Stimulated activated CD8-positive, alpha-beta memory T cell treated with anti-CD3 and anti-CD28 coated beads, Interleukin-4, amount 100 ng/mL, for 48 hours (primary cell): ENCODE measurements around the gene RHBDL1.

Experiments used
- DNase-seq: peaks from one replicate; pipeline ENCODE4 v3.0.0-alpha.2; 2020

Gene RHBDL1

DNA sequence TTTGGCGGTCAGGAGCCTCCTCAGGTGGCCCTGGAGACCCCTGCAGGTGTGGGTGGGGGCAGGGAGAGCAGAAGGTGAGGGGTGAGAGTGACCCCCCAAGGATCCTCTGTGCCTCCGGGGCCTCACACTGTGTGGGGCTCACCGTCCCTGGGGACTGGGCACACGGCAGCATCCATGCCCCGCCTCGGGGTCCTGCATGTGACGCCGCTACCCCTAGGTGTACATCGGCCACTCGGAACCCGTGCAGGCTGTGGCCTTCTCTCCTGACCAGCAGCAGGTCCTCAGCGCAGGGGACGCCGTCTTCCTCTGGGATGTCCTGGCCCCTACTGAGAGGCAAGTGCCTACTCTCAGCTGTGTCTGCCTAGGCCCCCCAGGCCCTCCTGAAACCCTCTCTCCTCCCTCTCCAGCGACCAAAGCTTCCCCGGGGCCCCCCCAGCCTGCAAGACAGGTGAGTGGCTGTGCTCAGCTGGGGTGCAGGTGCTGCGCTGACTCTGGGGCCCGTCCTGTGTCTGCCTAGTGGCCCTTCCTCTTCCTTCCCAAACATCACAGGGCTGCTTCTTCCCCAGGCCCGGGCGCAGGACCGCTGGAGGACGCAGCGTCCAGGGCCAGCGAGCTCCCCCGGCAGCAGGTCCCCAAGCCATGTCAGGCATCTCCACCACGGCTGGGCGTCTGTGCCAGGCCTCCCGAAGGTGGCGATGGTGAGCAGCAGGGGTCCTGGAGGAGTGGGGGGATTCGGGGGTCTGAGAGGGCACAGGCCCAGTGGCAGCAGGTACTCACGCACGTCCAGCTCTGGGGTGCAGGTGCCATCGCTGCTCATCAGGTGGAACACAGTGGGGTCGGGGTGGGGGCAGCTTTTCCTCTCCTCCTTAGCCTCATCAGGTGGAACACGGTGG lies 16.5 kb upstream of the RHBDL1 start:
- DNase-seq: no peak

- DNase-seq: no peak
Measured at GRCh38 chr16:659618-660017, 15.9 kb upstream of the RHBDL1 start.

DNA sequence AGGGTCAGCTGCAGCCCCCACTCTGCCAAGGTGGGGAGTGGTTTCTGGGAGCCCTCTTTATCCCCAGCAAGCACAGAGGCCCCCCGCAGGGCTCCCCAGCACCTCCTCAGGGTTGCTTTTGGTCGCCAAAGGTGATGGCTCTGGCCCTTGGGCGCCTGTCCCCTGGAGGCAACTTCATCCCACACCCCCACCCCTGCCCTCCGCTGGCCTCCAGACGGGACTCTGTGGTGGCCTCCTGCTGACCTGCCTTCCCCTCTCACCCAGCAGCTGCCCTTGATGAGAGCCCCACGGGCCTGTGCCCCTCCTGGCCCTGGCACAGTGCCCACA lies 15.4 kb upstream of the RHBDL1 start:
- no peak for DNase-seq

DNA sequence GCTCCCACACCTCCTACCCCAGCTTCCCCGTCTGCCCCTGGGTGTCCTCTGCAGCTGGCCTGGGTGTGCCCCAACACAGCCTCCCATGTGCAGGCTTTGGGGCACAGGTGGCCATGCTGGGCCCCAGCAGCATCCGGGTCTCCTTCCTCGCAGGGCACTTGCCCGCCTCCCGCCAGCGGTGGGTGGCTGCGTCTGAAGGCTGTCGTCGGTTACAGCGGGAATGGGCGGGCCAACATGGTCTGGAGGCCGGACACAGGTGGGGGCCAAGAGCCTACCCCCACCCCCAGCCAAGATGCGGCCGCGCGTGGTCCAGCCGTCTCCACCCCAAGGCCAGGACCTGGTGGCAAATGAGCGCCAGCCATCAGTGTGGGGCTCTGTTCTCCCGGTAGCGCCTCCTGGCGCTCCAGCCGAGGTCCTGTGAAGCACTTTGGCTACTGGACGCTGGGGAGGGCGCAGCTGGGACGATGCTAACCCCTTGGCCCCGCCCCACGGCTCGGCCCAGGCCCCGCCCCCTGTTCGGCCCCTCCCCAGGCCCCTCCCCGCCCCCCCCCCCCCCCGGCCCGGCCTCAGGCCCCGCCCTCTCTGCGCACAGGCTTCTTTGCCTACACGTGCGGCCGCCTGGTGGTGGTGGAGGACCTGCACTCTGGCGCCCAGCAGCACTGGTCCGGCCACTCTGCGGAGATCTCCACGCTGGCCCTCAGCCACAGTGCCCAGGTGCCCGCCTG lies 14.8 kb upstream of the RHBDL1 start:
- DNase-seq: peak; percentile 80

DNA sequence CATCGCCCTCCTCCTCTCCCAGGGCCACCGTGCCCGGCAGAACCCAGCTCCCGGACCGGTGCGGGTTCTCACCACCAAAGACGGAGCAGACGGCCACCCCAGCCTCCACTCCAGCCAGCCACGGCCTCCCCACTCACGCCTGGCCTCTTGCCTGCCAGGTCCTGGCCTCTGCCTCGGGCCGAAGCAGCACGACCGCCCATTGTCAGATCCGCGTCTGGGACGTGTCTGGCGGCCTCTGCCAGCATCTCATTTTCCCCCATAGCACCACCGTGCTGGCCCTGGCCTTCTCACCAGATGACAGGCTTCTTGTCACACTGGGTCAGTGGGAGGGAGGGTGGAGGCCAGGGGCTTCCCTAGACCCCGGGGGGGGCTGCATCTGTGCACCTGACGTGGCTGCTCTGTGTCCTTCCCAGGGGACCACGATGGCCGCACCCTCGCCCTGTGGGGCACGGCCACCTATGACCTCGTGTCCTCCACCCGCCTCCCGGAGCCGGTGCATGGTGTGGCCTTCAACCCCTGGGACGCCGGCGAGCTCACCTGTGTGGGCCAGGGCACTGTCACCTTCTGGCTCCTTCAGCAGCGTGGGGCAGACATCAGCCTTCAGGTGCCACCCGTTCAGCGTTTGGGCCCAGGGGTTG lies 14.2 kb upstream of the RHBDL1 start:
- DNase-seq: no peak

DNA sequence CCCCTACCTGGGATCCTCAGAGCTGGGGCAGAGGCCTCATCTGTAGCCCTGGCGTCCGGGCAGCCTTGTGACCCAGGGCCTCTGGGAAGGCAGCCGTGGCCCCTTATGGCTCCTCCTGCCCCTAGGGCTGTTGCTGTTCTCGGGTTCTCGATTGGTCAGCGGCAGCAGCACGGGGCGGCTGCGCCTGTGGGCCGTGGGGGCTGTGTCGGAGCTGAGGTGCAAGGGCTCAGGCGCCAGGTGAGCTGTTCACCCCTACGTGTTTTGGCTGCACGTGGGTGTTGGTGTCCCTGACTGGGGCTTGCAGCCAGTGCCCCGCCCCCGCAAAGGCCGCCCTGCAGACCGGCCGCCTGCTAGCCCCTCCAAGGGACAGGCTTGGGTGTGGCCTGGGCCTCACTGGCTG lies 13.4 kb upstream of the RHBDL1 start:
- DNase-seq: no peak

GRCh38 chr16:662597-662996 lies 12.9 kb upstream of the RHBDL1 start:
- no peak for DNase-seq

GRCh38 chr16:666572-666971 lies 8.9 kb upstream of the RHBDL1 start:
- DNase-seq: no peak

GRCh38 chr16:667113-667779 lies 8.2 kb upstream of the RHBDL1 start:
- DNase-seq: no peak

DNA sequence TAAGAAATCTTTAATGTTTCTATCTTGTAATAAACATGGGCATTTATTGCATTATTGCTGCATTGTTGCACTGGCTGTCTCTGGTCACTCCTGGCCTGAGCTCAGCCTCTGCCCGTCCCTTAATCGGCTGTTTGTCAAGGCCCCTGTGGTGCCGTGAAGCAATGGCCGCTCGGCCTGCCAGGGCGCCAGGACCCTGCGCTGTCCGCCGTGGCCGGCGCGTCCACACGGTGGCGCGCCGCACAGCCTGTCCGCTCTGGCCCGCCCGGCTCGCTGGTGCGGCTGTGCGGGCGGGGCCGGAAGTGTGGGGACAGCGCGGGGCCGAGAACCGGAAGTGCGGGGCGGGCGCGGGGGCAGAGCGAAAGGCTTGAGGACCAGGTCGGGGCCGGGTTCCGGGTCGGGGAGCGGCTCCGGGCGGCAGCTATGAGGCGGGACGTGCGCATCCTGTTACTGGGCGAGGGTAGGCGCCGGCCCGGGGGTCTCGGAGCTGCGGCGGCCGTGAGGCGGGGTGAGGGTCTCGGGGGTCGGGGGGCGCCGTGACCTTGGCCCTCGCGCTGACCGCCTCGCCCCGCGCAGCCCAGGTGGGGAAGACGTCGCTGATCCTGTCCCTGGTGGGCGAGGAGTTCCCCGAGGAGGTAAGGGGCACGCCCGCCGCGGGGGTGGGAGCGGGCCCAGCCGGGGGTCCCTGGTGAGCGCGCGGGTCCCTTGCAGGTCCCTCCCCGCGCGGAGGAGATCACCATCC lies 7.5 kb upstream of the RHBDL1 start, which contains the start of gene RHOT2:
TSS of gene RHOT2 (plus strand) at position 353 of the 739 bp plus-strand sequence. CDS start at position 421, 68 bp downstream.
- DNase-seq: peak; percentile 95

- no peak for DNase-seq
Measured at GRCh38 chr16:668519-669171, 6.8 kb upstream of the RHBDL1 start.

DNA sequence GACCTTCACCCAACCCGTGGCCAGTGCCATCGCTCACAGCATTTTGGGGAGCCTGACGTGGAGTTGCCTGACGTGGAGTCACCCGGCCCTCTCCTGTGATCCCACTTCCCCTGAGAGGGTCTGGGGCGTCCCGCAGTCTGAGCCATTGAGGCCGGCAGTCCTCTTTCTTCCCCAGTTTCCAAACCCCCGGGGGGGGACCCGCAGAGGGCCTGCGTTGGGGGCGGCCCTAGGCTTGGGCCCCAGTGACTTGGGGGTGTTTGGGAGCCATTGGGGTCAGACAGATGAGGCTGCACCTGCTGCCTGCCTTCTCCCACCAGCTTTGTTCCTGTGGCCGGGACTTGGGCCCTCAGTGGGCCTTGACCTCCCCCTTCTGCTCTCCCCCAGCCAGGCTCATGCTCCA lies 5.8 kb upstream of the RHBDL1 start:
- DNase-seq: no peak

DNA sequence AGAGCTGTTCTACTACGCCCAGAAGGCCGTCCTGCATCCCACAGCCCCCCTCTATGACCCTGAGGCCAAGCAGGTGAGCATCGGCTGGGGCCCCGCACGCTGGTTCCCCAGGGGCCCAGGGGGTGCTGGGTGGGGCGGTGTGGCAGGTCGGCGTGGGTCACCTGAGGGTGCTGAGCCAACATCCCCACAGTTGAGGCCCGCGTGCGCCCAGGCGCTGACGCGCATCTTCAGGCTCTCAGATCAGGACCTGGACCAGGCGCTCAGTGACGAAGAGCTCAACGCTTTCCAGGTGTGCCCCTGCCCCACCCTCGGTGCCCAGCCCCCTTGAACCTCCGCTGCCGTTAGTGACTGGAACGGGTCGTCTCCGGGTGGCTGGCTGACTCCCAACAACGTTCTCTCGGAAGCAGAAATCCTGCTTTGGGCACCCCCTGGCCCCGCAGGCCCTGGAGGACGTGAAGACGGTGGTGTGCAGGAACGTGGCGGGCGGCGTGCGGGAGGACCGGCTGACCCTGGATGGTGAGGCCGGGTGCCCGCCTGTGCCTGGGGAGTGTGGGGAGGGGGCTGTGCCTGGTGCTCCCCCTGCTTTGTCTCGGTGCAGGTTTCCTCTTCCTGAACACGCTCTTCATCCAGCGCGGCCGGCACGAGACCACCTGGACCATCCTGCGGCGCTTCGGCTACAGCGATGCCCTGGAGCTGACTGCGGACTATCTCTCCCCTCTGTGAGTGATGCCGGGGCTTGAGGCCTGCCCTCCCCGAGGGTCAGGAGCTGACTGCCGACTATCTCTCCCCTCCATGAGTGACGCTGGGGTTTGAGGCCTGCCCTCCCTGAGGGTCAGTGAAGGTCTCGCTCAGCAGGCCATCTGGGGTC lies 4.8 kb upstream of the RHBDL1 start:
- no peak for DNase-seq

DNA sequence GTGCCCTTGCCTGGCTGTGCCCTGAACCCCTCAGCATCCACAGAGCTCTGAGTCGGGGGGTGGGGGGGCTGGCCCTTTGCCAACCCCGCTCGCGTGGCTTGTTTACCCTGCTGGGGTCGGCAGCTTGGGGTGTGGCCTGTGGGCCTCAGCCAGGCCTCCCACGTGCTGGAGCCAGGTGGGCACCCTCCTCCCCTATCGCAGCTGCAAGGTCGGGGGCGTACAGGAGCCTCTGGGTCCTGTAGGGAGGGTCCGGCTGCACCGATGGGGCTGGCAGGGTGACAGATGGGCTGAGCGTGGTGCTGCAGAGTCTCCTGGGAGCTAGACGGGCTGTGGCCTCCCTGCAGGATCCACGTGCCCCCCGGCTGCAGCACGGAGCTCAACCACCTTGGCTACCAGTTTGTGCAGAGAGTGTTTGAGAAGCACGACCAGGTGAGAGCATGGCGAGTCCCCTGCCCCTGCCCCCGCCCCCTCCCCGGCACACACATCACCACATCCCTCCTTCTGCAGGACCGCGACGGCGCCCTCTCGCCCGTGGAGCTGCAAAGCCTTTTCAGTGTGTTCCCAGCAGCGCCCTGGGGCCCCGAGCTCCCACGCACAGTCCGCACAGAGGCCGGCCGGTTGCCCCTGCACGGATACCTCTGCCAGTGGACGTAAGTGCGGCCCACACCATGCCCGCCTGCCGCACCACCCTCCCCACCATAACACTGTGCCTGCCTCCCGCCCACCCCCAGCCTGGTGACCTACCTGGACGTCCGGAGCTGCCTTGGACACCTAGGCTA lies 3.9 kb upstream of the RHBDL1 start:
- no peak for DNase-seq

DNA sequence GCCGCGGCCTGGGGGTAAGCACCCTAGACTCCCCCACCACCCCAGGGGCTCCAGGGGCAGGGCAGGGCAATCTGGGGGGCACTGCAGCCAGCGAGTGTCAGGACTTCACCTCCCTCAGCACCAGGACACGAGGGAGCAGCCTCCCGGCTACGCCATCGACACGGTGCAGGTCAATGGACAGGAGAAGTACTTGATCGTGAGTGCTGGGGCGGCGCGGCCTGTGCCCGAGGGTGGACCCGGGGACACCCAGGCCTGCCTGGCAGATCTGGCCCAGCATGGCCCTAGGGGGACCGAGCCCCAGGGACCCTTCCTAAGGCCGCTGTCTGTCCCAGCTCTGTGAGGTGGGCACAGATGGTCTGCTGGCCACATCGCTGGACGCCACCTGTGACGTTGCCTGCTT lies 3.1 kb upstream of the RHBDL1 start:
- DNase-seq: no peak

DNA sequence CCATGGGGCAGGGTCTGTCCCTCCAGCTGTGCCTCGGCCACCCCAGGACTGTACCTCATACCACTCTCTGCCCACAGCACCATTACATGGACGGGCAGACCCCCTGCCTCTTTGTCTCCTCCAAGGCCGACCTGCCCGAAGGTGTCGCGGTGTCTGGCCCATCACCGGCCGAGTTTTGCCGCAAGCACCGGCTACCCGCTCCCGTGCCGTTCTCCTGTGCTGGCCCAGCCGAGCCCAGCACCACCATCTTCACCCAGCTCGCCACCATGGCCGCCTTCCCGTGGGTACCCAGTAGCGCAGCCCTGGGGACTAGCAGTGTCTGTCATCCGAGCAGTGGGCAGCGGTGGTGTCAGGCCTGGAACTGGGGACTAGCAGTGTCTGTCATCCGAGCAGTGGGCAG lies 2.6 kb upstream of the RHBDL1 start:
- no peak for DNase-seq

- no peak for DNase-seq
Measured at GRCh38 chr16:673399-673991, 2.0 kb upstream of the RHBDL1 start.

DNA sequence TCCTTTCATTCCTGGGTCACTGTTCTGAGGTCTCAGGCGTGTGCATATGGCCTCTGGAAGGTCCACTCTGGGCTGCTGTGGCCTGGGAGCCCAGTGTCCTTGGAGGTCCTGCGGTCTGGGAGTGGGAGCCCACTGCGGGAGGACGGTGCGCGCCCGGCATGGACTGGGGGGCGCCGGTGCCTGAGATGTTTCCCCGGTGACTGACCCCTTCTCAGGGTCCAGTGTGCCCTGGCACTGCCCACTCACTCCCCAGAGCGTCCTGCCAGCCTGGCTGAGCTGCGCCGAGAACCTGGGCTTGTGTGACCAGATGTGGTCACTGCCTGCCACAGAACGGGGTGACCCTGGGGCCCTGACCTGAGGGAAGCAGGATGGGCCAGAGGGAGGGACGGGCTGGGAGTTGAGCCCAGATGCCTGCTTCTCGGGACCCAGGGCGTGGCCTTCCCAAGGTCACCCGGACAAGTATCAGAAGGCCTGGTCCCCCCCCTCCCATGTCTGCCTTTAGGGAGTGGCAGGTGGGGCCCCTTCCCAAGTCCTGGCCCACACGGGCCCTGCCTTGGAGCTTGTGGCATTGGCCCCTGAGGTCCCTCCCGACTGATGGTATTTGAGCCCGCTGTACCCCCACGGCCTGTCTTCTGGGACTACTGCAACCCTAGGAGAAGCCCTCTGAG lies 1.1 kb upstream of the RHBDL1 start:
- no peak for DNase-seq

GRCh38 chr16:675884-676564 lies 553 bp downstream of the RHBDL1 start:
- DNase-seq: no peak
